GM12891 (cell line): ENCODE results near the gene CD164.

Experiments used
- PAX5 ChIP-seq: IDR thresholded peaks from 2 replicates; pipeline ENCODE4 v1.6.1; 2011; ENCODE audit warnings: low read length, moderate library complexity, mild to moderate bottlenecking; ENCODE audit not compliant: insufficient read depth, severe bottlenecking
- POLR2A ChIP-seq: IDR thresholded peaks from 2 replicates; pipeline ENCODE4 v1.6.1; 2011; ENCODE audit warnings: low read depth, low read length, control low read depth

- TF ChIP-seq PAX5 (no peak), POLR2A (no peak)
Observed at GRCh38 chr6:109388265-109388664, 6.0 kb upstream of the CD164 start.
